Measurements from ENCODE around the gene STKLD1. TPM values are rescaled to one million over a fixed set of nuclear protein-coding genes. Genes with fewer than 3 reads are reported as not detected.

Gene STKLD1
- total RNA-seq, 4 donors from 2014 or later: 0.22 to 1.0 (median 0.69) TPM

GRCh38 chr9:133402689-133403088 lies 26.5 kb downstream of the STKLD1 start:
- Histone ChIP-seq H3K4me3 (no peak overlapping the region), H3K27ac (no peak overlapping the region), H3K27me3 (no peaks in the 10 kb centered on the region), H3K9me3 (no peaks in the 10 kb centered on the region), H3K36me3 (peaks cover 0 to 73% (median 2%) of the 10 kb centered on the region in 3 donors), H3K4me1 (no peaks in the 10 kb centered on the region)
- 78 to 83% methylated on average over 2 to 6 of the region's 7 CpGs for whole genome bisulfite sequencing, 2 donors
- DNase-seq (ENCODE audit: low spot score in 2 of 2): no peak
- TF ChIP-seq POLR2A (IDR thresholded peaks at IDR 0.05) (no peak), EP300 (IDR thresholded peaks at IDR 0.05) (no peak), CTCF (IDR thresholded peaks at IDR 0.05) (no peak)

DNA sequence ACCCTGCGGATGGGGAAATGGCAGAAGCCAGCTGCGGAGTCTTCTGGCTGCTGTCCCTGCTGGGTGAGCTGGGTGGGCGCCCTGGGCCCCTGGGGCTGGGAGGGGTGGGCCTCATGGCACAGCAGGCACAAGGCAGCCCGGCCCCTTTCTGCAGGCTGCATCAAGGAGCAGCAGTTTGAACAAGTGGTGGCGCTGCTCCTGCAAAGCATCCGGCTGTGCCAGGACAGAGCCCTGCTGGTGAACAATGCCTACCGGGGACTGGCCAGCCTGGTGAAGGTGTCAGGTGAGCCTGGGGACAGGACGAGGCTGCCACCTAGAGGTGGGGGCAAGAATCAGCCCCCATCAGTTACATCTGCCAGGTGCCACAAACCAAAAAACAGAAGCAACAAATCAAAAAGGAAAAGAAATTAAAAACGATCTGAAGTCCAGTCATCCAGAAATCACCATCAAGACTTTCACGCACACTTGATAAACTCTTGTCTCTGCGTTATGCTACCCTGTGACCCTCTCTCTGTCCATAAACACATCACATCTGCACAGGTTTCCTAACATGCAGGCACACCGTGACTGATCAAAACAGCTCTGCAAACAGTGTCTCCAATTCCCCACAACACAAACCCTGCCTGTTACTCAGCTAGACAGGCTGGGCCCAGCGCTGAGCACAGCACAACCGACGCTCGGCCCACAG lies 27.7 kb downstream of the STKLD1 start:
- TF ChIP-seq CTCF (IDR thresholded peaks at IDR 0.05): peak; percentile 10 to 46 (median 25)
- TF ChIP-seq EP300 (IDR thresholded peaks at IDR 0.05): no peak
- H3K9me3 ChIP-seq: no peaks in the 10 kb centered on the region
- H3K27me3 ChIP-seq: no peaks in the 10 kb centered on the region
- H3K27ac ChIP-seq: no peak overlapping the region
- H3K36me3 ChIP-seq: peaks cover 0 to 85% (median 11%) of the 10 kb centered on the region in 3 donors
- no peak for DNase-seq (ENCODE audit: low spot score in 2 of 2)
- H3K4me1 ChIP-seq: no peaks in the 10 kb centered on the region
- WGBS, 2 donors: 80 to 81% methylated on average over 14 of the region's 16 CpGs
- H3K4me3 ChIP-seq: no peak overlapping the region

GRCh38 chr9:133404454-133405002 lies 28.4 kb downstream of the STKLD1 start:
- Histone ChIP-seq H3K9me3 (no peaks in the 10 kb centered on the region), H3K4me1 (no peaks in the 10 kb centered on the region), H3K36me3 (peaks cover 0 to 91% (median 11%) of the 10 kb centered on the region in 3 donors), H3K4me3 (no peak overlapping the region), H3K27me3 (no peaks in the 10 kb centered on the region), H3K27ac (no peak overlapping the region)
- DNase-seq (ENCODE audit: low spot score in 2 of 2): no peak
- 80 to 85% methylated on average over 4 to 12 of the region's 12 CpGs for WGBS, 2 donors
- TF ChIP-seq POLR2A (IDR thresholded peaks at IDR 0.05): no peak
- TF ChIP-seq EP300 (IDR thresholded peaks at IDR 0.05): no peak
- no peak for TF ChIP-seq CTCF (IDR thresholded peaks at IDR 0.05)

GRCh38 chr9:133405508-133406438 lies 29.6 kb downstream of the STKLD1 start:
- Histone ChIP-seq H3K36me3 (peaks cover 0 to 94% (median 15%) of the 10 kb centered on the region in 3 donors), H3K27me3 (no peaks in the 10 kb centered on the region), H3K4me1 (no peaks in the 10 kb centered on the region), H3K9me3 (no peaks in the 10 kb centered on the region), H3K4me3 (no peak overlapping the region), H3K27ac (no peak overlapping the region)
- WGBS, 2 donors: 78 to 84% methylated on average over 18 to 19 of the region's 19 CpGs
- DNase-seq (ENCODE audit: low spot score in 2 of 2): no peak
- TF ChIP-seq POLR2A (IDR thresholded peaks at IDR 0.05) (no peak), EP300 (IDR thresholded peaks at IDR 0.05) (no peak), CTCF (IDR thresholded peaks at IDR 0.05) (no peak)

All from tibial nerve (tissue), 4 donors.